Measurements from ENCODE around the gene FAM53B. TPM values are rescaled to one million over a fixed set of nuclear protein-coding genes. Genes with fewer than 3 reads are reported as not detected.

Gene FAM53B
- total RNA-seq, 1 donor from 2014 or later, result 9.2 TPM

DNA sequence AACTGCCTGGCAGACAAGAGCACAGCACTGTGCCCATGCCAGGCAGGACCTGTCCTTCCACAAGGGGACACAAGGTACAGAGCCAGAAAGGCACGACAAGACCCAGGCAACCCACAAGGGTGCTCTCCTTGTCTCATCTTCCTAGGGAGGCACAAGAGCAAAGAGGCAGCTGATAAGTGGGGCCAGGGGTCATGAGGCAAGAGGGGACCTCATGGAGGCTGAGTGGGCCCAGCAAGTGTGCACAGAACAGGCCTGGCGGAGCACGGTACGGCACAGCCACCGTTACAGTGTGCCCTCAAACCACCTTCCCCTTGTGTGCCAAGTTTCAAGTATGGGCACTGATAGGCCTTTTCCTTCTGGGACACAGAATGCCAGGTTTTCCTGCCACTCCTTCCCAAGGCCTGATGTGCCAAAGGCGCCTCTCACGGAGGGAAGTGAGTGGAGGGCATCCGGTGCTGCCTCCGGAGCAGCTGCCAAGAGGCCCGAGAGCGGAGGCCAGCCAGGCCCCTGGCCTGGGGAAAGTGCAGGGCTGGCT lies 75.6 kb downstream of the FAM53B start:
- TF ChIP-seq, protein P1, sequence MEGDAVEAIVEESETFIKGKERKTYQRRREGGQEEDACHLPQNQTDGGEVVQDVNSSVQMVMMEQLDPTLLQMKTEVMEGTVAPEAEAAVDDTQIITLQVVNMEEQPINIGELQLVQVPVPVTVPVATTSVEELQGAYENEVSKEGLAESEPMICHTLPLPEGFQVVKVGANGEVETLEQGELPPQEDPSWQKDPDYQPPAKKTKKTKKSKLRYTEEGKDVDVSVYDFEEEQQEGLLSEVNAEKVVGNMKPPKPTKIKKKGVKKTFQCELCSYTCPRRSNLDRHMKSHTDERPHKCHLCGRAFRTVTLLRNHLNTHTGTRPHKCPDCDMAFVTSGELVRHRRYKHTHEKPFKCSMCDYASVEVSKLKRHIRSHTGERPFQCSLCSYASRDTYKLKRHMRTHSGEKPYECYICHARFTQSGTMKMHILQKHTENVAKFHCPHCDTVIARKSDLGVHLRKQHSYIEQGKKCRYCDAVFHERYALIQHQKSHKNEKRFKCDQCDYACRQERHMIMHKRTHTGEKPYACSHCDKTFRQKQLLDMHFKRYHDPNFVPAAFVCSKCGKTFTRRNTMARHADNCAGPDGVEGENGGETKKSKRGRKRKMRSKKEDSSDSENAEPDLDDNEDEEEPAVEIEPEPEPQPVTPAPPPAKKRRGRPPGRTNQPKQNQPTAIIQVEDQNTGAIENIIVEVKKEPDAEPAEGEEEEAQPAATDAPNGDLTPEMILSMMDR (conservative IDR thresholded peaks at IDR 0.05; ENCODE audit: low read depth, low read length), result no peak
- no peak for DNase-seq (ENCODE audit: low read depth)
- no peak overlapping the region for H3K4me3 ChIP-seq (ENCODE audit: low read depth, low read length)

DNA sequence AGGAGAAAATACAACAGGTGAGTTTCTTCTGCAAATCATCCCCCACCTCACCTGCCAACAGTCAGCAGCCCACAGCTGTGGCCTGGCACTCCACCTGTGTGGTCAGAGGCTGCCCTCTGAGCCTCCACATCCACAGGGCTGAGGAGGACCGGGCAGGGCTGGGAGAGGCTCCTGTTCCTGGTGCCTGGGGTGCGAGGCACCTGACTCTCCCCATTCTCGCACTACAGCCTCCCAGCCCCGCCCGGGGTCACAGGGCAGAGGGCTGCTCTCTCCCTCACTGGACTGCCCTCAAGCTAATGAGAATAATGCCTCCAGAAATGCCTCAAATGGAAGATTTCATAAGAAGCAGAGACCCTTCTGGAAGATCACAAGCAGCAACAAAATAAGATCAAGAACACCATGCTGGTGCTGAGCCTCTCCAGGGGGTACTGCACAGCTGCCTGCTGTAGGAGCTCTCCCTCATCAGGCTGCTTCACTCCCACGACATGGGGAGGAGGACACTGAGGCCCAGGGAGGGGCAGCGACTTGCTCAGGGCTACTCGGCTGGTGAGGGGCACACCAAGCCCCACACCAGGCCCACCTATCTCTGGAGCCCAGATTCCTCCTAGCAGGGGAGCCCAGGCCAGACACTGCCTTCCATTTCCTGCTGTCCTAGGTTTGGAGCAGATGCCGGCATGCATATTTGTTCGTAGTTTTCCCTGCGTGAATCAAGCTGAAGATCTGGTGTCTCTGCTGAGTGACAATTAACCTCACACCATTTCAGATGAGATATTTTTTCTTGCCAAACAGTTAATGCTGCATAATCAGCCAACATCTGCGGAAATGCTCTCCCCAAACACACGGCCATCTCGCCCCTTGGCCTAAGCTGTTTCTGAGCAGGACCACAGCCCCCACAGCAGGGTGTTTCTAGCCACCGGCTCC lies 76.5 kb downstream of the FAM53B start:
- DNase-seq (ENCODE audit: low read depth), result no peak
- no peak overlapping the region for H3K4me3 ChIP-seq (ENCODE audit: low read depth, low read length)
- TF ChIP-seq, protein P1 (conservative IDR thresholded peaks at IDR 0.05; ENCODE audit: low read depth, low read length), result no peak

DNA sequence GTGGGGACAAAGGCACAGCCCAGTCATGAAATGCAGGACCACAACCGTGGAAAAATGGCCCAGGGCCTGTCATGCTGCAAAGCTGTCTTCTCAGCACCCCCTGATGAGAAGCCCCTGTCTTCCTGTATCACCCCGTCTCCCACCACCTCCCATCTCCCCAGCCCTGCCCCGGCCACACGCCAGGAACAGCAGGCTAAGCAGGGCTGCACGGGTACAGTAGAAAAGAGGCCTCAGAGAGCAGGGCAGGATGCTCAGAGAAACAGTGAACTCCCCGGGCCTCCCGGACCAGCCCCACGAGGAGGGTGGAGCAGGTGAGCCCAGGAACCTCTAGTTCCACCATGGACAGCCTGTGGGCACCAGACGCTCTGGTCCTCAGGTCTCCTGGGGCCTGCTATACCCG lies 77.7 kb downstream of the FAM53B start:
- no peak for DNase-seq (ENCODE audit: low read depth)
- H3K4me3 ChIP-seq (ENCODE audit: low read depth, low read length), result no peak overlapping the region
- TF ChIP-seq, protein P1 (conservative IDR thresholded peaks at IDR 0.05; ENCODE audit: low read depth, low read length), result no peak

DNA sequence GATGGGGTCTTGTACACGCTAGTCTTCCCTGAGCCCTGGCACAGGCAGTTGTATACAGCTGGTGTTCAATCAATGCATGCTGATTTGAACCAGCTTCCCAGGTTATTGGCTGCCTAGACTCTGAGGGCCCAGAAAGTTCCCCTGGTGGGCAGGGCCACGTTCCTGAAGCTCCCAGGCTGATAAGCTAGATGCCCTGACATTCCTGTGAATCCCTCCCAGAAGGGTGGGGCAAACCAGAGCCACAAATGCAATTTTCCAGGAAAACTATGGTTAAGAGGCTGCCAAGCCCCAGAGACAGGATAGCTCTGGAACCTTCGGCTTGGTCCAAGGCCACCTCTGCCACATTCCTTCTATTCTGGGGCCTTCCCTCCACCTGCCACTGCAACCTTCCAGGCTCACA lies 78.2 kb downstream of the FAM53B start:
- H3K4me3 ChIP-seq (ENCODE audit: low read depth, low read length), result no peak overlapping the region
- DNase-seq (ENCODE audit: low read depth), result no peak
- TF ChIP-seq, protein P1 (conservative IDR thresholded peaks at IDR 0.05; ENCODE audit: low read depth, low read length), result no peak

DNA sequence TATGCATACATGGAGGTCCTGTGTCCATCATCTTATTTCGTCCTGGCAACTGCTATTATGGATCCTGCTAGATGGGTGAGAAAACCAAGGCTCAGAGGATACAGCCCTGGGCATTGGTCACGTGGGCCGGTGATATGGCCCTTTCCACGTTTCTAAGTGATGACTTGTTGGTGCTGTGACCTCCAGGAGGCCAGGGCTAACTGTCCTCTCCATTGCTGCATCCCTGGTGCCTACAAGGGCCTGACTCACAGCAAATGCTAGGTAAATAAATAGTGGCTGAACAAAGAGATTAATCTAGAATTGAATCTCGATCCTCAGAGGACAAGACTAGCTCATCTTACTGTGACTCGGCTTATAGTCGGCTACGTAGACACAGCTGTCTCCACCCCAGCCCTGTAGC lies 78.6 kb downstream of the FAM53B start:
- no peak for DNase-seq (ENCODE audit: low read depth)
- H3K4me3 ChIP-seq (ENCODE audit: low read depth, low read length), result no peak overlapping the region
- TF ChIP-seq, protein P1 (conservative IDR thresholded peaks at IDR 0.05; ENCODE audit: low read depth, low read length), result no peak

DNA sequence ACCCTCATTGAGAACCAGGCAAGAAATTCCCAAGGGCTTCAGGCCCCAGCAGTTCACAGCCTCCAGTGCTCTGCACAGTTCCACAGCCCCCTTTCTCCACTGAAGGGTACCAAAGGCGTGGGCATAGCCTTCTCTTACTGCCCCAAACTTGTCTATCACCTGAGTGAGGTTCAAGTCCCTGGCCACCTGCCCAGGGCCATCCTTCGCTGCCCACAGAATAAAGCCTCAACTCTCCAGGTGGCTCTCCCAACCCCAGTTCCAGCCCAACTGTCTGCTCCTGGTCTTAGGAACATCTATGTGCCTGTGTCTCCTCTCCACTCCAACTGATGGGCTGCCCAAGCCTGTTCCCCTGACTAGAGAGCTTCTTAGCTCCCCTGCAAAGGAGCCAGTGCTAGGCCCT lies 79.1 kb downstream of the FAM53B start:
- DNase-seq (ENCODE audit: low read depth), result no peak
- no peak overlapping the region for H3K4me3 ChIP-seq (ENCODE audit: low read depth, low read length)
- TF ChIP-seq, protein P1 (conservative IDR thresholded peaks at IDR 0.05; ENCODE audit: low read depth, low read length), result no peak
